Inflammatory macrophage treated with lipopolysaccharide for 1 hour (primary cell): ENCODE results near the gene NOA1.

Experiments used
- DNase-seq, 2 donors: peaks; one replicate each; pipeline ENCODE4 v3.0.0-alpha.2; 2020 to 2022

Gene NOA1

DNA sequence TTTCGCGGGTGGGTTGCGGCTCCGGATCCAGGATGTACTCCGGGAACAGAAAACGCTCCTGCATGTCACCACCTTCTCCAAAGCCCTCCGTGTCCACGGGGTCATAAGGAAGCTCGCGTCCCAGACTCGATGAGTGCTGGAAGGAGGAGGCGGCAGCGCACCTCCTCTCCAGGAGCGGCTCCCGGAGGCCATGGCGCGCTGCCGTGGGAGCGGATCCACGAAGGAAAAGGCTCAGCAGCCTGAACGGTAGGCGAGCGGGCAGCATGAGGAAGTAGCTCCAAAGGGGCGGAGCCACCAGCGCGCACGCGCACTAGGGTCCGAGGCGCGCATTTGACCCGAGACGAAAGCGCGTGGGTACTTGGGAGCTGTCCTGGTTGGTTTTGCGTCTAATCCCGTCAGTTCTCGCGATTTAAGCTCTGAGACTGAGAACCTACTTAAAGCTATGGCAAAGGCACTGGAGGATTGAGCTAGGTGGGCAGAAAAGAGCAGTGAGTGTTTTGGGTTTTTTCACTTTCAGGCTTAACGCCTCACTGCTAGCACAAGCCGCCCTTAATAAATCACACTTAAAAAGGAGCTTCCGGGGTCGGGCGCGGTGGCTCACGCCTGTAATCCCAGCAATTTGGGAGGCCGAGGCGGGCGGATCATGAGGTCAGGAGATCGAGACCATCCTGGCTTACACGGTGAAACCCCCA is at the start of gene NOA1:
Gene NOA1 (minus strand): TSS at position 286 of the 692 bp plus-strand sequence. CDS start 21 bp downstream, at position 265.
- peak; percentile 99 to 100 for DNase-seq

DNA sequence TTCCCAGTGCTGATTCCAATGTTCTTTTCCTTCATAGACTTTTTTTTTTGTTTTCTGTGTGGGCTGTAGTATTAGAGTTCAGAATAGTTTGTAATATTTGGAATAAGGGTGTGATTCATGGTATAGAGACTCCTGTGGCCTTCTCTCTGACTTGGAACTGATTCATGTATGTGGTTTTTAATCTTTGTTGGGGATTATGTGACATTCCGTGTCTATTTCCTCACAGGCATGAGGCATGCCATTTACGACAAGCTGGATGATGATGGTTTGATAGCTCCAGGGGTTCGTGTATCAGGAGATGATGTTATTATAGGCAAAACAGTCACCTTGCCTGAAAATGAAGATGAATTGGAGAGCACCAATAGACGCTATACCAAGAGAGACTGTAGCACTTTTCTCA is 45.7 kb upstream of the NOA1 start:
- no peak for DNase-seq

DNA sequence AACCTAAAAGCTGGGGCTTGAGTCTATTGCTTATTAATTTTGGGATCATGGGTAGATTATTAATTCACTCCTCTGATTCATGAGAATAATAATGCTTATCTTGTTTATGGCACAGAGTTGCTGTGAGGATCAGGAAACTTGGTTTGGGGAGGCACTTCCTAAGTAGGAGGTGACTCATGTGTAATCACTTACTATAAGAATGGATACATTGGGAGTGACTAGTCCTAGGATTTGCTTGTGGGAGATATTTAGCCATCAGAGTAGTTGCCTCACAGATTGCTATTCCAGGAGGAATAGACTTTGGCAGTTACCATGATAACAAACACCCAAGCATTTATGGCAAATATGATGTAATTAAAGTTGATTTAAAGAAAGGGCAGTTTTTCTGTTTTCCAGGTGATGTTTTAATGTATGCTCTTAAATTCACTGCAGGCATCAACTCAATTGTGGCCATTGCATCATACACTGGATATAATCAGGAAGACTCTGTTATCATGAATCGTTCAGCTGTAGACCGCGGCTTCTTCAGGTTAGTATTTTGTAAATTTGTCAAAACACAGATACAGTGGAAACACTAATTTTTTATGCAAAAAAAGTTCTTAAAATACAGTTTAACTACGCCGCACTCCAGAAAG is 43.2 kb upstream of the NOA1 start:
- no peak for DNase-seq

DNA sequence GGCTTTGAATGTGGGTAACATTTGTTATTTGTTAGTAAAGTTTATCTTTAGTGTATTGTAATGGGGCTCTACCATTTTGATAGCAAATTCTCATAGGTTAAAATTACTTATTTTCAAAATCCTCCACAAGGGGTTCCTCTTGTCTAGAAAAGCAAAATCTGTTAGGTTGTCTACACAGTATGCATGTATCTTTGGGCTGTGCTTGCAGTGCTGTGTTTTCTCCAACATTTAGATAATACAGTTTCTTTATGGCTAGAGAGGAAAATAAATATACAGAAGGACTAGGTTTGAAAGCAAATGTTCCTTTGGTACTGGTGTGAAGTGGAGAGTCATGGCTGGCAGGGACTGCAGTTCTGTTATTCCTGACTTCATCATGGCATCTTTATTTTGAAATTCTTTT is 41.6 kb upstream of the NOA1 start:
- DNase-seq: no peak

DNA sequence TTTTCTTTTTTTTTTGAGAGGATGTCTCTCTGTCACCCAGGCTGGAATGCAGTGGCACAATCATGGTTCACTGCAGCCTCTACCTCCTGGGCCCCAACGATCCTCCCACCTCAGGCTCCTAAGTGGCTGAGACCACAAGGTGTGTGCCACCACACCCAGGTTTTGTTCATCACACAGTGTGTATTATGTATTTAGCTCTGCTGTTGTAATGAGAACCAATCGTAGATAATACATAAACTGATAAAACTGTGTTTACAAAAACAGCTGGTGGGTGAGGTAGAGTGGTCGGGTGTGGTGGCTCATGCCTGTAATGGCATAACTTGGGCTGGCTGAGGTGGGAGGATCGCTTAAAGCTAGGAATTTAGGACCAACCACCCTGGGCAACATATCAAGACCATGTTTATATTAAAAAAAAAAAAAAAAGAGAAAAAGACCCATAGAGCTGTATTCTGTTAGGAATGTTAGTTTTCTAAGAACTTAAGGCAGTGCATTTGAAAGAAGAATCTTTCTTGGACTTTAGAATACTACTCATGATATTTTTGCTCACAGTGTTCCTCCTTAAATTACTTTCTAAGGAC is 36.2 kb upstream of the NOA1 start:
- no peak for DNase-seq

DNA sequence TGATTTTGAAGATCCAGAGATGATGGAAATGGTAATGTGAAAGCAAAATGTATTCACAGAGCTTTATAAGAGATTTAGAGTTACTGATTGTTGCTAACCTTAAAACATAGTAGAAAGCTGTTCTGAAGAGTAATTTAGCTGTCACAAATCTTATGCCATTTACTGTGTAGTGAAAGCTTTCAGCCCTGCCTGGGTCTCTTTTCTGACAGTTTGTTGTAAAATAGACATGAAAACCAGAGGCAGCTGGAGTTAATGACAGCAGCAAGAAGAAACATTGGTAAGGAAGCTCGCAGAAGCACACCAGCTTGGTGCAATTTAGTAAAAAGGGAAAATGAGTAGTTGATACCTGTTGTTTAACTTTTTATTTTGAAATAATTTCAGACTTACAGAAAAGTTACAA is 22.3 kb upstream of the NOA1 start:
- no peak for DNase-seq

DNA sequence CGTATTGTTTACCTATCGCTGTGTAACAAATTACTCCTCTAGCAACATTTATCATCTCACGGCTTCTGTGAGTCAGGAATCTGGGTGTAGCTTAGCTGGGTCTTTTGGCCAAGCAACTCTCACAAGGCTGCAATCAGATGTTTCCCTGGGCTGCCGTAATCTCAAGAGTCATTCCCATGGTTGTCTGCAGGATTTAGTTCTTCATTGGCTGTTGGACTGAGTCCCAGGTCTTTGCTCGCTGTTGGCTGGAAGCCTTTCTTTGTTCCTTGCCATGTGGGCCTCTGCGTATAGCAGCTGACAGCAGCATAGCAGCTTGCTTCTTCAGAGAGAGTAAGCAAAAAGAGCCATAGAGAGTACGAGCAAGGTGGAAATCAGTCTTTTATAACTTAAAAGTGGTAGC is 18.1 kb upstream of the NOA1 start:
- DNase-seq: no peak

DNA sequence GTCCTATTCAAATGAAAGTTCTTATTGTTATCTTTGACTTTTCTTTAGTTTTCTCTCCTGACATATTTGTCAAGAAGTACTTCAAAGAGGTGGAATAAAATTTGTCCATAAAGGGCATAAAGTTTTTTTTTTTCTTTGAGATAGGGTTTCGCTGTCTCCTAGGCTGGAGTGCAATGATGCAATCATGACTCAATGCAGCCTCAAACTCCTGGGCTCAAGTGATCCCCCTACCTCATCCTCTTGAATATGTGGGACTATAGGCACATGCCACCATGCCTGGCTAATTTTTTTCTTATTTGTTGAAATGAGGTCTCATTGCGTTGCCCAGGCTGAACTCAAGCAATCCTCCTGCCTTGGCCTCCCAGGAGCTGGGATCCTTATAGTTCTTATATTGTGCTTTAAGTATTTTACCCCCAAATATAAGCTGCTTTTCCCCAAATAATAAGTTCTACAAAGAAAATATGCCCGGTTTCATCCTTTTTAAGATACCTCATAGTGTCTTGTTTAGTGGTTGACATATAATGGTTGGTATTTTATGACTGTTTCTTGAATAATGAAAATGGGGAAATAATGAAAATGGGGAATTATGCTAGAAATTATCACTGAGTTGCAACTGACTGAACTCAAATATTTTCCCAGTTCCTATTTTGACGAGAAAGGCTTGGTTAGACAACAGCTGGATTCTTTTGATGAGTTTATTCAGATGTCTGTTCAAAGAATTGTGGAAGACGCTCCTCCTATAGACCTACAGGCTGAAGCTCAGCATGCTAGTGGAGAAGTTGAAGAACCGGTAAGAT is 12.9 kb upstream of the NOA1 start:
- peak; percentile 48 to 56 for DNase-seq

DNA sequence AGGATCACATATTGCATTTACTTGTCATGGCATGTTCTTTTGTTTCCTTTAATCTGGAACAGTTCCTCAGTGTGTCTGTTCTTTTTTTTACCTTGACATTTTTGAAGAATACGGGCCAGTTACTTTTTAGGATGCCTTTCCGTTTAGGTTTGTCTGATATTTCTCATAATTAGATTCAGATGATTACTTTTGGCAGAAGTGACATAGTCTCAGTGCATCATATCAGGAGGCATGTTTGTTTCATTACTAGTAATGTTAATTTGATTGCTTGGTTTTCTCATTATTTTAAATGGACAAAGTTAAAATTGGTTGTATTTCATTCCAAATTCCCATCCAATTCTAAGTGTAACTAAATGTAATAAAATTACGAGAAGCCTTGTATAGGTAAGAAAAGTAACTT is 9.5 kb upstream of the NOA1 start:
- DNase-seq: no peak

DNA sequence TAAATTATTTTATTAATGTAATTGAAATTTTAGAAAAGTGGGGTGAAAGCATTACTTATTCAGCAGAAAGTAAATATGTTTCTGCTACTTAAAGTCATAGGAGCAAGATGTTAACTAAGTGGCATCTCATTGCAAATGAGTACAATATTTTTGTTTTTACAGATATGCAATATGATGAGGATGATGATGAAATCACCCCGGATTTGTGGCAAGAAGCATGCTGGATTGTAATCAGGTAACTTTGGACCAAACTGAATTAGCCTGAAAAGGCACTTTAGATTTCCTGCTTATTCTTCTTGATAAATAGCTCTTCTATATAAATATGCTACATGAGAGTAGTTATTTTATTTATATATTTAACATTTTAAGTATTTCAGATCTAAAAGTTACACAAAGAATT is 8.8 kb upstream of the NOA1 start:
- DNase-seq: no peak

DNA sequence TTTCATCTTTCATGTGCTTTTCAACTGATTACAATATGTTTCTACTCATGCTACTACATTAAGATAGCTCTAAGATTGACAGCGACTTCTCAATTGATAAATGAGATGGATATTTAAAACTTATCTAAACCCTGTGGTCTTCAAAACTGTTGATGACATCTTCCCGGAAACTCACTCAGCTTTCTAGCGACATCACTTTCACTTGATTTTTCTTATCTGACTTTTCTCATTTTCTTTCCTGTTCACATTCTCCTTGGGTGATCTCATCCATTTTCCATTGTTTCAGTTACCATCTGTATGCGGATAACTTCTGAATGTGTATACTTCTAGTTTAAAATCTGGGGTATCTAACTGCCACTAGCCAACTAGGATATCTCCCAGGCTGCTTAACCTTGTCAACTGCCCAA is 4.4 kb upstream of the NOA1 start:
- DNase-seq: no peak

DNA sequence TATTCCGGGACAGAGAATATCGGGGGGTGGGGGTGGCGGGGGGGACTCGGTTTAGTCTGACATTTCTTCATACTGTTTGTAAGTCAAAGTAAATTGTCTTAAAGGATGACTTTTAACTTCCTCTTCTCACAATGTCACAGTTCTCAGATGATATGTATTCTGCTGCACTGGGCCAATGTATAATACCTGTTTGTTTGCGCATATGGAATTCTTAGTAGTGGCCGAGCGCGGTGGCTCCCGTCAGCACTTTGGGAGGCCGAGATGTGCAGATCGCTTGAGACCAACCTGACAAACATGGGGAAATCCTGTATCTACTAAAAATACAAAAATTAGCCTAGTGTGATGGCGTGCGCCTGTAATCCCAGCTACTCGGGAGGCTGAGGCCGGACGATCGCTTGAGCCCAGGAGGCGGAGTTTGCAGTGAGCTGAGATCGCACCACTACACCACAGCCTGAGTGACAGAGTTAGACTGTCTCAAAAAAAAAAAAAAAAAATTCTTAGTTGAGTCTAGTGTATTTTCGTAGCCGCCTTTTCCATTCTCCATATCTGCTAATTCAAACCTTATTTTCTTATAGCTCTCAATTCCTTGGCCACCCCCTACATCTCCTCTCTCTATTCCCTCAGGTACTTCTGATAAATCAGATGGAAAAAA is 2.1 kb upstream of the NOA1 start:
- peak; percentile 18 to 30 for DNase-seq

DNA sequence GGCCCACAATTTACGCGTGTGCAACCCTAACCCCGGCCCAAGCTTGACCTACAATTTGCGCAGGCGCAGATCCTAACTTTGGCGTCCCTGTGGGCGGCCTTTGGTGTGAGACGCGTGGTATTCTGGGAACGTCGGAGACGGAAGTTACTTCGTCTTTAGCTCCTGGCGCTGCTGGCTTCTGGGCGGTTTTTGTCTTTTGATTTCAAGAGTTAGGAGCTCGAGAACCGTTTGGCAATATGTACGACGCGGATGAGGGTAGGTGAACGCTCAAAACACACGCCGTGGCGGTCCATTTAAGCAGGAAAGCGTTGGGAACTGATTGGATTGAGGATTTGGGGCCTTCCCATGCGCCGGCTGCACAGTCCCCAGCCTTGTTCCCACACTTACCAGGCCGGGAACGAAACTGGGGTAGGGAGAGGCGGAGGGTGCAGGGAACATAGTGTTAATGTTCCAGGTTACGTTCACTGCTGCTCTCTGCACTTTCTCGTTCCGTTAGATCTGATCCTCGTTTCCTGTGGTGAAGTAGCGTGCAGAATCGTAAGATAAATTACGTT is 1.4 kb upstream of the NOA1 start, which contains the start of gene POLR2B:
Gene POLR2B (plus strand): TSS at position 147 of the 554 bp plus-strand sequence. CDS start 90 bp downstream, at position 237.
- peak; percentile 98 to 99 for DNase-seq

DNA sequence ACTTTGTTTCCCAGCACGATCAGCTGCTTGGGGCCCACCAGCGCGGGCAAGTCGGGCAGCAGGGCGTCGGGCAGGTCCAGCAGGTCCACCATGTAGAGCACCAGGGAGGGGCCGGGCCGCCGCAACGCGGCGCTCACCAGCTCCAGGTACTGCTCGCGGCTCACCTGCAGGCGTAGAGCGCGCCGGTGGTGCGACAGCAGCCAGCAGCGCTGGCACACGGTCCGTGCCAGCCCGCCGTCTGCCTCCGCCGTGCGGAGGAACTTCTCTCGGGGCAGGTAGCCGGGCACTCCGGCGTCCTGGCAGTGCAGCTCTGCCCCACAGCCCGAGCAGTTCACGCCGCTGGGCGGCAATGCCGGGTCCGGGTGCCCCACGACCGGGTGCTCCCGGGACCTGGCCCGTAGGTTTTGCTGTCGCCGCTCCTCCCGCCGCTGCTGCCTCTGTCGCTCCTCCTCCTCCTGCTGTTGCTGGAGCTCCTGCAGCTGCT is 527 bp downstream of the NOA1 start:
- peak in 1 of 2 donors; percentile 23 for DNase-seq

DNA sequence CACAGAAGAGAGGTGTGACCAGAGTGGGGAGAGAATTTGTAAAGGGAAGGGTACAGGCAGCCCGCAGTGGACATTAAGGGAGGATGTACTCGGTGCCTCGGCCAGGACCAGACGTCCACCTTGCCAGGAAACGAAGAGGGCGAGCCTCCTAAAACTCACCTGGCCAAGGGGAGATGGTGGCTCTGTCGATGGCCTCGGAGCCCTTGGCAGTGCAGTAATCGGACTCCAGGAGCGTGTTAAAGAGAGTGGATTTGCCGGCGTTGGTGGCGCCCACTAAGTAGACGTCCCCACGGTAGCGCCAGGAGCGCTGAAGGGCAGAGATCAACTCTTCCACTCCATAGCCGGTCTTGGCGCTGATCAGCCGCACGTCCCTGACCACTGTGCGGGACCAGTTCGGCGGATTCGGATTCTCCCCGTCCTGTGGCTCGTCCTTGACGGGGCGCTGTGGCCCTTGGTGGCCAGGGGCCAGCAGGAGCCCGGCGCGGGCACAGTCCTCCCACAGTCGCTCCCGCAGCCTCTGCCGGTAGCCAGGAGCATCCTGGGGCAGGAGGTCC is 1.0 kb downstream of the NOA1 start:
- no peak for DNase-seq

DNA sequence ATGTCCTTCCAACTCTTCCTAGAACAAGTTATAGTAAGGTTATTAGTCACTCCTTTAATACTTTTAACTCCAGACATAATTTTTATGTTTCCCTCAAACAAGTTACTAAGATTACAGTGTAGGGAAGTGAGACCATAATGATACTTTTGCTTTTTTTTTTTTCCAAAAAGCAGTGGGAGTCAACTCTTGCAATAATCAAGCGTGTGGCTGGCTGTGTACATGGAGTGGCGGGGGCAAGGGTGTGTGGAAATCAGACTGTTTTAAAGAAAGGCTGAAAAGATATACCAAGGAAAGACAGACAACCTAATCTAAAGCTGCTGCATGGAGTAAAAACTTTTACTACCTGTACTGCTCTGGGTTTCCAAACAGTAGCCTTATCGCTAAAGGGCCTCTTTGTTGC is 4.1 kb downstream of the NOA1 start:
- DNase-seq: peak; percentile 54 to 74

DNA sequence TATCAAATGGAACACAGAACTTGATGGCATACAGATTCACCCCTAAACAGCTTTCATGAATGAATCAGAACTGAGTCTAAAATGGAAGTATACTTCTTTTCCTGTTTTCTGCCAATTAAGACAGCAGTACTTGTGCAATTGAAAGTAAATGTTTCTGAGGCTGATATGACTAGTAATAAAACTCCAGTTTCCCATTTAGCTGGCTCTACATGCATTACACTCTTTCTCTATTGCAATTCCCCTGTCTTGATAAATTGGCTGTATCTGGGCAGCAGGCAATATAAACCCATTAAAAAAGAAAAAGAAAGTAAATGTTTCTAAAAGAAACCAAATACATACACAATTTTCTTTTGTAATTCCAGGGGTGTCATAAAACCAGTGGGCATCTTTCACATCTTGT is 4.6 kb downstream of the NOA1 start:
- peak; percentile 11 to 45 for DNase-seq

DNA sequence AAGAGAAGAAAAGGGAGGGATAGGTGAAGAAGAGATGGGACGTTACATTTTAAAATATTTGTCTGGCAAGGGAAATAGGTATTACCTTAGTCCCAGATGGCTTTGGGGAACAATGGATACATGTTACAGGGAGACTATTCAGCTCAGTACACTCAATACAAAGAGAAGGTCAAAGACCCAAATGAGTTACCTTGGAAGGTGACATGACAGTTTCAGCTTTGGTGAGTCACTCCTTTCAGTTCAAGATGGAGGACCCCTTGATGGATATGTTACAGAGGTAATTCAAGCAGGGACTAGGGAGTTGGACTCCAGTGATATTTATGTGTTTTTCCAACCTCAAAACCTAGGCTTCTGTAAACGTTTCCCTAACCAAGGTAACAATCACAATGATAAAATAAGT is 5.0 kb downstream of the NOA1 start:
- DNase-seq: no peak

DNA sequence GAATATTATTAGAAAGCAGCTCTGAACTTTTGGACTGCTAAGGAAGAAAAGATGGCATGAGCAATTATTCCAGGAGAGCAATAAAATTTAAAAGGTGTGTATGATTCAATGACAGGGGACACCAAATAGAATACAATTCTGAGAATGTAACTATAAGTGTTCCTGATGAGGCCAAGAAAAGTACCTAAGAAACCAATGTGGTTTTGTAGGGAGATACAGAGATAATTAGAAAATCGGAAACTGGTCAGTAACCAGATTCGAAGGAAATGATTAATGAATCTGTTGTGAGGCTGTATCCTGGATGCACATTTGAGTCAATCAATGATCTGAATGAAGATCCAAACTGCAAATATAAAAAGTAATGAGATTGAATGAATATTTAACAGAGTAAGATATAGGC is 6.0 kb downstream of the NOA1 start:
- no peak for DNase-seq

DNA sequence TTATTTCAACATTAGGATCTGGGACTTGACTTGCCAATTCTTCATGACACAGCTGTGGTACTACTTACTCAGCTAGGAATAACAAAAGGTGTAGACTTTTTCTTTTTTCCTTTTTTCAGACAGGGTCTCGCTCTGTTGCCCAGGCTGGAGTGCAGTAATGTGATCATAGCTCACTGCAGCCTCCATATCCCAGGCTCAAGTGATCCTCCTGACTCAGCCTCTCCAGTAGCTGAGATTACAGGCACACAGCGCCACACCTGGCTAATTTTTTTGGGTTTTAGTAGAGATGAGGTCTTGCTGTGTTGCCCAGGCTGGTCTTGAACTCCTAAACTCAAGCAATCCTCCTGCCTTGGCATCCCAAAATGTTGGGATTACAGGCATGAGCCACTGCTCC is 16.3 kb downstream of the NOA1 start:
- no peak for DNase-seq

DNA sequence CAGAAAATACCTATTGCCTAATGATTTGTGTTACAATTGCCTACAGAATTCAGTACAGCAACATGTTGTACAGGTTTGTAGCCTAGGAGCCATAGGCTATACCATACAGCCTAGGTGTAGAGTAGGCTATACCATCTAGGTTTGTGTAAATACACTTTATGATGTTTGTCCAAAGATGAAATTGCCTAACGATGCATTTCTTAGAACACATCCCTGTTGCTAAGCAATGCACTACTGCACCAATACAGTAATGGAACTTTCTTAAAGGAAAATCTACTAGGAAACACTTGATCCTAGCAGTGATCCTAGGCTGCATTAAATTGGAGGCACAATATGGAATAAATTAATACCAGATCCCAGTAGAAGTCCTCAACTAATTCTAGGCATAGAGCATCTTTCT is 18.3 kb downstream of the NOA1 start:
- DNase-seq: no peak

DNA sequence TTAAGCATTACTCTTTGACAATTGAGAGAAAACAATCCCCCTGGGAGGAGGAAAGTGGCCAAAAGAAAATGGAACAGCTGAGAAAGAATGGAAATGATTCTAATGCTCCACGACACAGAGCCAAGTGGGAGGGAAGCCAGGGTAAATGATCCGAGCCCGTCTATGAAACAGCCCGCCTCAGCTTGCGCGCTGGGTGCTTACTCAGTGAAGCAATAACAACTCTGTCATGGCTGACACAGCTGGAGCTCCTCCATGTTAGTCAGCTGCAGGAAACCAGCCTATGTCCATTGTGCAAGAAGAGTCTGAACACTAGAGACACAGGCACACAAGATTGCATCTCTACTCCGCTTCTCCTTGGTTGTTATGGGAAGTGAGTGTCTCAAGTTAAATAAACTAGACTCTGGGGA is 19.3 kb downstream of the NOA1 start:
- peak; percentile 83 to 96 for DNase-seq
